HepG2 (cell line): ENCODE data around the gene ZNF831. TPM values are rescaled to one million over a fixed set of nuclear protein-coding genes. Genes with fewer than 3 reads are reported as not detected.

Experiments used
- ATAC-seq: fragments of 200-7000 bp; cut with Tn5 transposase; 3 replicates; pipeline ENCODE4 v1.9.1; 2020; ENCODE audit warnings: mild to moderate bottlenecking, moderate library complexity
- BruUV-seq: library from RNA; stranded (reverse); fragments of 400-500 nt; replicated peaks from 2 replicates; lab custom pipeline; 2021; lab: Mats Ljungman, UMichigan
- CTCF ChIA-PET: fragments of 300-600 bp; formaldehyde crosslinking; extraction: SDS; loops from one replicate; lab custom pipeline; 2021; ENCODE audit warnings: low total read pairs, inconsistent platforms, low intra/inter-chr PET ratio; lab: Yijun Ruan, JAX
- POLR2A ChIA-PET: fragments of 350-600 bp; sonication (Branson Sonifier 250); formaldehyde crosslinking; loops from one replicate; lab custom pipeline; 2020; ENCODE audit warnings: antibody characterized with exemption, inconsistent platforms; lab: Yijun Ruan, JAX
- DNase-seq: peaks from one replicate; pipeline ENCODE4 v3.0.0-alpha.2; 2015; ENCODE audit warnings: low spot score
- FAIRE-seq: peaks from 3 replicates; lab custom pipeline; 2011; peaks lifted over from hg19 to GRCh38; lab: Jason Lieb, UNC
- H2AFZ ChIP-seq: one replicate; pipeline ENCODE4 v1.6.1; 2011; ENCODE audit warnings: low read length, inconsistent platforms
- H3K27ac ChIP-seq: fragments of 300-600 bp; 3 replicates; pipeline ENCODE4 v1.8.0; 2011; ENCODE audit warnings: mixed run types, mild to moderate bottlenecking, mixed read lengths, low read length, inconsistent platforms; ENCODE audit not compliant: insufficient read depth; ENCODE audit errors: extremely low read length
- H3K27me3 ChIP-seq, 2 experiments: fragments of 200-600 bp in 1 of 2; 2 replicates in 1 of 2; 3 replicates in 1 of 2; pipeline versions ENCODE4 v1.6.0 to v1.8.0; 2011; ENCODE audit warnings: low read length in 2 of 2, mild to moderate bottlenecking in 2 of 2, moderate library complexity in 2 of 2, inconsistent platforms in 1 of 2; ENCODE audit not compliant: insufficient read depth in 2 of 2, control insufficient read depth in 1 of 2
- H3K36me3 ChIP-seq, 2 experiments: fragments of 200-600 bp in 1 of 2; replicated peaks in 1 of 2; 2 replicates in 1 of 2; 3 replicates in 1 of 2; pipeline versions ENCODE4 v1.5.1 to v1.8.0; 2011; ENCODE audit warnings: low read length in 2 of 2, inconsistent platforms in 1 of 2; ENCODE audit not compliant: insufficient read depth in 2 of 2, control insufficient read depth in 1 of 2
- H3K4me1 ChIP-seq: 2 replicates; pipeline ENCODE4 v1.5.1; 2012; ENCODE audit warnings: low read length, inconsistent platforms; ENCODE audit not compliant: insufficient read depth
- H3K4me2 ChIP-seq: 2 replicates; pipeline ENCODE4 v1.6.0; 2011; ENCODE audit warnings: low read depth, low read length, inconsistent platforms
- H3K4me3 ChIP-seq, 3 experiments: fragments of 200-600 bp in 1 of 3; sonication (generic), shearing (Covaris generic) in 1 of 3; replicated peaks in 1 of 3; 2 replicates each; pipeline ENCODE4 v1.5.1; 2011 to 2016; ENCODE audit warnings: low read length in 3 of 3, inconsistent platforms in 2 of 3, low read depth in 2 of 3, mild to moderate bottlenecking in 2 of 3, control low read depth in 1 of 3, mixed read lengths in 1 of 3; ENCODE audit not compliant: insufficient read depth in 1 of 3
- H3K79me2 ChIP-seq: one replicate; pipeline ENCODE4 v1.6.1; 2011; ENCODE audit warnings: low read length, inconsistent platforms; ENCODE audit not compliant: insufficient read depth
- H3K9ac ChIP-seq: 2 replicates; pipeline ENCODE4 v1.6.0; 2011; ENCODE audit warnings: mild to moderate bottlenecking, low read depth, low read length, inconsistent platforms; ENCODE audit not compliant: insufficient read depth
- H3K9me3 ChIP-seq: 2 replicates; pipeline ENCODE4 v1.5.1; 2012; ENCODE audit warnings: mild to moderate bottlenecking, low read length
- H4K20me1 ChIP-seq: 2 replicates; pipeline ENCODE4 v1.6.0; 2011; ENCODE audit warnings: inconsistent platforms, mild to moderate bottlenecking, low read length, moderate library complexity; ENCODE audit not compliant: insufficient read depth
- ATF7 ChIP-seq, 2 experiments: fragments of 450-650 bp in 1 of 2; sonication (generic) in 1 of 2; formaldehyde crosslinking in 1 of 2; IDR thresholded peaks; 2 replicates each; pipeline versions ENCODE4 v1.4.0 to v1.6.1; 2016 to 2020; ENCODE audit warnings: antibody characterized with exemption in 1 of 2, mild to moderate bottlenecking in 1 of 2, missing genetic modification reagents in 1 of 2
- CREB1 ChIP-seq, 2 experiments: fragments of 450-650 bp in 1 of 2; IDR thresholded peaks; 2 replicates each; pipeline ENCODE4 v1.6.1; 2016 to 2017; ENCODE audit warnings: control low read depth in 1 of 2, mild to moderate bottlenecking in 1 of 2, missing compliant biosample characterization in 1 of 2, missing genetic modification characterization in 1 of 2
- DMAP1 ChIP-seq: IDR thresholded peaks from 2 replicates; pipeline ENCODE4 v1.6.1; 2016
- HDAC1 ChIP-seq: sonication (generic); formaldehyde crosslinking; IDR thresholded peaks from 2 replicates; pipeline ENCODE4 v1.5.1; 2020; ENCODE audit warnings: mild to moderate bottlenecking, missing genetic modification reagents
- ZNF296 ChIP-seq: sonication (generic); formaldehyde crosslinking; conservative IDR thresholded peaks from 2 replicates; pipeline ENCODE4 v1.5.0; 2020; ENCODE audit warnings: mild to moderate bottlenecking, missing genetic modification reagents
- ZNF597 ChIP-seq: sonication (generic); formaldehyde crosslinking; IDR thresholded peaks from 2 replicates; pipeline ENCODE4 v1.5.0; 2020; ENCODE audit warnings: missing genetic modification reagents
- WGBS: methylation state at CpG from one replicate; pipeline ENCODE4 v1.1.6; 2017; ENCODE audit warnings: low lambda C conversion rate; 5-methylcytosine and 5-hydroxymethylcytosine counted together
- in situ Hi-C: cut with HindIII; loops from 2 replicates; pipeline ENCODE4 v1.10.0; 2017; ENCODE audit warnings: low pct_unique_long_range_greater_than_20kb; ENCODE audit not compliant: extremely low pct_ligation_motif_present
- intact Hi-C: fragments of 100-400 bp; cut with micrococcal nuclease; formaldehyde crosslinking; loops from one replicate; pipeline ENCODE4 v1.10.0; 2022; ENCODE audit not compliant: unreplicated experiment
- polyA plus RNA-seq, 8 experiments: library from polyadenylated mRNA; depleted of rRNA in 3 of 8; stranded (reverse) in 7 of 8; unstranded in 1 of 8; fragments of >200 nt; fragmentation: Illumina TruSeq in 4 of 8; extraction: Trizol in 4 of 8; gene quantifications; 2 replicates each; pipeline versions ENCODE4 v1.2.1 to v1.2.3, GENCODE V29; 2011 to 2016; ENCODE audit warnings: low read depth in 4 of 8, missing spikeins in 1 of 8, mixed read lengths in 1 of 8; ENCODE audit not compliant: insufficient read depth in 1 of 8
- total RNA-seq, 5 experiments: library from RNA; depleted of rRNA; stranded (reverse); fragments of >200 nt; fragmentation: Illumina TruSeq; extraction: Trizol; gene quantifications; 2 replicates each; pipeline ENCODE4 v1.2.3, GENCODE V29; 2016; ENCODE audit warnings: low read depth in 1 of 5

Gene ZNF831
- total and polyA plus RNA-seq, 2 of the 13 experiments (the other 11 are each of a cell fraction or from before 2014, with no cell fraction given): not detected

- 2% methylated on average over 10 of the region's 10 CpGs for WGBS
- in situ Hi-C loops (no loop called here), intact Hi-C loops (no loop called here)
- Histone ChIP-seq H3K9ac (no peak overlapping the region), H4K20me1 (no peaks in the 10 kb centered on the region)
- no TSS peak for BruUV-seq
- DNase-seq: no peak
- TF ChIP-seq ATF7 (IDR thresholded peaks at IDR 0.05) (peak; percentile 94), ATF7 (CRISPR knock-in tag; IDR thresholded peaks at IDR 0.05) (no peak), CREB1 (IDR thresholded peaks at IDR 0.05) (peak; percentile 65), CREB1 (CRISPR knock-in tag; IDR thresholded peaks at IDR 0.05) (no peak), ZNF296 (no peak)
- TF ChIP-seq, all 625 proteins: peak for 2
- ATAC-seq (no peak), FAIRE-seq (no peak)
- no peaks in the 10 kb centered on the region for H3K79me2 ChIP-seq
- peaks cover 1 to 42% of the 10 kb centered on the region in 2 experiments; a peak in 4 of 5 replicates for H3K27me3 ChIP-seq
- H3K36me3 ChIP-seq: no peaks in the 10 kb centered on the region
- H3K4me3 ChIP-seq: no peak overlapping the region
- no peaks in the 10 kb centered on the region for H3K9me3 ChIP-seq
- no peak overlapping the region for H2AFZ ChIP-seq
- no peak overlapping the region for H3K27ac ChIP-seq
- CTCF ChIA-PET: no interaction called here
- H3K4me2 ChIP-seq: no peak overlapping the region
- H3K4me1 ChIP-seq: no peaks in the 10 kb centered on the region
- POLR2A ChIA-PET: no interaction called here
These were observed 79.3 kb downstream of the ZNF831 start for GRCh38 chr20:59242714-59243626.

- Histone ChIP-seq H3K27me3 (peaks cover 1 to 58% of the 10 kb centered on the region in 2 experiments; a peak in 4 of 5 replicates), H3K4me2 (no peak overlapping the region), H2AFZ (no peak overlapping the region), H3K9ac (no peak overlapping the region), H3K27ac (no peak overlapping the region), H3K4me1 (no peaks in the 10 kb centered on the region), H3K79me2 (no peaks in the 10 kb centered on the region), H3K9me3 (no peaks in the 10 kb centered on the region), H3K36me3 (no peaks in the 10 kb centered on the region), H4K20me1 (no peaks in the 10 kb centered on the region), H3K4me3 (no peak overlapping the region)
- BruUV-seq: no TSS peak
- FAIRE-seq (no peak), ATAC-seq (no peak)
- 2% methylated on average over 8 of the region's 8 CpGs for WGBS
- ChIA-PET POLR2A (no interaction called here), CTCF (no interaction called here)
- intact Hi-C loops: no loop called here
- in situ Hi-C loops: no loop called here
- TF ChIP-seq ZNF597 (CRISPR knock-in tag): no peak
- no peak for TF ChIP-seq HDAC1 (CRISPR knock-in tag)
- TF ChIP-seq DMAP1 (CRISPR knock-in tag): no peak
- TF ChIP-seq, all 625 proteins: peak for 0
- DNase-seq: no peak
These were observed 83.2 kb downstream of the ZNF831 start for GRCh38 chr20:59246691-59247400.
